GM15510 (cell line): ENCODE data around the gene TEKT3.

ENCODE experiments used
- POLR2A ChIP-seq: IDR thresholded peaks from 3 replicates; pipeline ENCODE4 v1.6.1; 2011; ENCODE audit warnings: borderline replicate concordance; ENCODE audit not compliant: insufficient read length; ENCODE audit errors: extremely low read depth

TEKT3 gene

GRCh38 chr17:15332338-15332737 lies 9.1 kb downstream of the TEKT3 start:
- no peak for TF ChIP-seq POLR2A

- no peak for TF ChIP-seq POLR2A
These were observed 18.3 kb downstream of the TEKT3 start for GRCh38 chr17:15323131-15323530.

- TF ChIP-seq POLR2A = no peak
These were observed 19.7 kb downstream of the TEKT3 start for GRCh38 chr17:15321556-15322251.

GRCh38 chr17:15319452-15320010 lies 21.9 kb downstream of the TEKT3 start:
- TF ChIP-seq POLR2A = no peak

- TF ChIP-seq POLR2A = no peak
These were observed 29.4 kb downstream of the TEKT3 start for GRCh38 chr17:15311996-15312395.

- no peak for TF ChIP-seq POLR2A
These were observed 31.6 kb downstream of the TEKT3 start for GRCh38 chr17:15309793-15310192.

GRCh38 chr17:15309236-15309635 lies 32.2 kb downstream of the TEKT3 start:
- TF ChIP-seq POLR2A = no peak

- no peak for TF ChIP-seq POLR2A
These were observed 32.6 kb downstream of the TEKT3 start for GRCh38 chr17:15308758-15309157.

- TF ChIP-seq POLR2A = no peak
These were observed 33.7 kb downstream of the TEKT3 start for GRCh38 chr17:15307710-15308111.

- TF ChIP-seq POLR2A = no peak
These were observed 37.5 kb downstream of the TEKT3 start for GRCh38 chr17:15303851-15304250.

GRCh38 chr17:15303268-15303667 lies 38.1 kb downstream of the TEKT3 start:
- no peak for TF ChIP-seq POLR2A

- TF ChIP-seq POLR2A = no peak
These were observed 39.6 kb downstream of the TEKT3 start for GRCh38 chr17:15301845-15302244.

- no peak for TF ChIP-seq POLR2A
These were observed 43.2 kb downstream of the TEKT3 start for GRCh38 chr17:15298176-15298575.

- no peak for TF ChIP-seq POLR2A
These were observed 47.8 kb downstream of the TEKT3 start for GRCh38 chr17:15293558-15293957.

GRCh38 chr17:15291674-15292361 lies 49.6 kb downstream of the TEKT3 start:
- TF ChIP-seq POLR2A = no peak

- TF ChIP-seq POLR2A = no peak
These were observed 50.8 kb downstream of the TEKT3 start for GRCh38 chr17:15290605-15291004.
